ENCODE measurements around the gene ATRIP.
A peak's percentile ranks its signal among the peaks of the same experiment; 100 is the strongest.

Gene ATRIP

GRCh38 chr3:48427630-48427962 is 18.9 kb upstream of the ATRIP start:
- H3K36me3 ChIP-seq: peaks cover 0 to 19% (median 10%) of the 10 kb centered on the region in 3 donors
- no peak for TF ChIP-seq CTCF (IDR thresholded peaks at IDR 0.05)
- peak in 1 of 2 donors; percentile 65 for DNase-seq
- peaks cover 0 to 86% (median 65%) of the 10 kb centered on the region in 4 donors for H3K4me1 ChIP-seq
- intact Hi-C loops (cut with DNase I; ENCODE audit: low total_unique reads): no loop called here
- H3K9me3 ChIP-seq: no peaks in the 10 kb centered on the region
- peak overlapping the region; percentile 68 to 87 for H3K4me3 ChIP-seq
- H3K27me3 ChIP-seq: no peaks in the 10 kb centered on the region
- H3K27ac ChIP-seq: peak overlapping the region; percentile 93 to 99

DNA sequence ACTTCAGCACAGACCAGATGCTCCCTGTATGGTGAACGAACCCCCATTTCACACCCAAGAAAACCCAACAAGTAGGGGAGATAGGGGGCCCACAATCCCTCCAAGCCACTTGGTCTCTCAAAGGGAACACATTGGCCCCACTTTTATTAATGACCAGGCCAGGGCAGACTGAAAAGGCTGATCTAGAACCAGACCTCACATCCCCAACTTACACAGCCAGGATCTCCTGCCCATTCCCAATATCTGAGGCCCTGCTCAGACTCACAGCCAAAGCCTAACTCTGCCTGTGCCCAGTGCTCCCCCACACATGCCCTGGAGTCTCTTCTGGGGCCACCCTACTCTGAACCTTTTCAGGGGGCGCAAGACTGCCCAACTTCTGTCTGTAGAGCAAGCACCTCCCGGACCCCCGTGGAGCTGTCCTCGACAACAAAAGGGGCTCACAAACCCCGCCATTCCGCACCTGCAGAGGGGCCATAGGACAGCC is 18.4 kb upstream of the ATRIP start:
- no peak for DNase-seq
- H3K27me3 ChIP-seq: no peaks in the 10 kb centered on the region
- peak overlapping the region; percentile 68 to 87 for H3K4me3 ChIP-seq
- peaks cover 0 to 19% (median 6%) of the 10 kb centered on the region in 3 donors for H3K36me3 ChIP-seq
- peaks cover 0 to 85% (median 64%) of the 10 kb centered on the region in 4 donors for H3K4me1 ChIP-seq
- H3K27ac ChIP-seq: peak overlapping the region; percentile 93 to 99
- intact Hi-C loops (cut with DNase I; ENCODE audit: low total_unique reads): no loop called here
- TF ChIP-seq CTCF (IDR thresholded peaks at IDR 0.05): no peak
- H3K9me3 ChIP-seq: no peaks in the 10 kb centered on the region

- Histone ChIP-seq H3K4me1 (peaks cover 0 to 85% (median 64%) of the 10 kb centered on the region in 4 donors), H3K27ac (peak overlapping the region; percentile 93 to 99), H3K9me3 (no peaks in the 10 kb centered on the region), H3K36me3 (peaks cover 0 to 19% (median 2%) of the 10 kb centered on the region in 3 donors), H3K4me3 (peak overlapping the region; percentile 68 to 87), H3K27me3 (no peaks in the 10 kb centered on the region)
- peak; percentile 71 to 87 for DNase-seq
- TF ChIP-seq CTCF (IDR thresholded peaks at IDR 0.05): no peak
- intact Hi-C loops (cut with DNase I; ENCODE audit: low total_unique reads): no loop called here
Measured at GRCh38 chr3:48428572-48429316, 17.8 kb upstream of the ATRIP start.

DNA sequence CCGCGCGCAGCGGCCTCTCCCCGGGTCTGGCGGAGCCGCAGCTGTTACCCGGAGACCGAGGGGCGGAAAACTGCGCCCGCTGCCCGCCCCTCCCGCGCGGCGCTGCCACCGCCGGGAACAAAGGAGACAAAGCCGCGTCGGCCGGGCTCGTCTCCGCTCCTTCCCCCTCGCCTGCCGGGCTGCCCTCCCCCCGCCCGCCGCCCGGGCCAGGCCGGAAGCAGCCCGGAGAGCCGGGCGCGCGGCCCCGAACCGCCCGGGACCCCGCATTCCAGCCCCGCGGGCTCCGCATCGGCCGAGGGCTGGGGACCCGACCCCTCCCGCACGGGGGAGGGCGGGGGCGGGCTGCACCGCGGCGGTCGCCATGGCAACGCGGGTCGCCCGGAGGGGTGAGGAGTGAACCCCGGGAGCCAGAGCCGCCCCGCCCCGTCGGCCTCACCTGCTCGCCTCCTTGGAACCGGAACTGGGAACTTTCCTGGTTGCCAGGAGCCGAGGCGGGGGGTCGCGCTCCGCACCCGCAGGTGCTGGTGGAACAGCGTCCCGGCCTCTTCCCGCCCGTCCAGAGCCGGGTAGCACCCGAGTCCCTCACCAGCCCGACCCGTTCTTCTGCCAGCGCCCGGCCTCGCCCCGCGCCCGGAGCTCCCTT is 17.1 kb upstream of the ATRIP start:
- Histone ChIP-seq H3K27ac (peak overlapping the region; percentile 93 to 99), H3K4me1 (peaks cover 0 to 84% (median 64%) of the 10 kb centered on the region in 4 donors), H3K36me3 (peaks cover 0 to 15% (median 0%) of the 10 kb centered on the region in 3 donors), H3K4me3 (peak overlapping the region; percentile 68 to 87), H3K27me3 (no peaks in the 10 kb centered on the region), H3K9me3 (no peaks in the 10 kb centered on the region)
- peak in 1 of 2 donors; percentile 81 for DNase-seq
- TF ChIP-seq CTCF (IDR thresholded peaks at IDR 0.05): no peak
- intact Hi-C loops (cut with DNase I; ENCODE audit: low total_unique reads): no loop called here

- H3K36me3 ChIP-seq: peaks cover 0 to 15% (median 0%) of the 10 kb centered on the region in 3 donors
- no peak for TF ChIP-seq CTCF (IDR thresholded peaks at IDR 0.05)
- peak within 1 kb of the TSS; percentile 93 to 99 for H3K27ac ChIP-seq
- peak within 1 kb of the TSS; percentile 68 to 87 for H3K4me3 ChIP-seq
- DNase-seq: peak; percentile 91 to 93
- intact Hi-C loops (cut with DNase I; ENCODE audit: low total_unique reads): loop anchor here (10.0 kb wide), 2 partner anchors 125 to 195 kb away; partner anchors contain the start of gene NME6
- H3K4me1 ChIP-seq: peaks cover 0 to 84% (median 61%) of the 10 kb centered on the region in 4 donors
- no peaks in the 10 kb centered on the region for H3K9me3 ChIP-seq
- no peaks in the 10 kb centered on the region for H3K27me3 ChIP-seq
Measured at GRCh38 chr3:48429960-48430707, 16.4 kb upstream of the ATRIP start, which contains the start of gene PLXNB1. Gene PLXNB1, minus strand, starts transcription at chr3:48430086. Its CDS starts 5,475 bp downstream, at chr3:48424611.

Measured in tibial artery (tissue), 4 donors.